CD4-positive, alpha-beta T cell treated with Interleukin-1 beta for 1 hour (primary cell): ENCODE measurements around the gene CABP5.
"Not testable (repeated sequence)": the region's sequence is repeated elsewhere in the genome, so short reads cannot be mapped to it uniquely, and the experiment has no call there.

Experiments used
- DNase-seq, 2 donors: peaks; one replicate each; pipeline ENCODE4 v3.0.0-alpha.2; 2020 to 2022

CABP5 gene

GRCh38 chr19:48043675-48044258 lies at the start of gene CABP5:
TSS of gene CABP5 (minus strand) at chr19:48044079. CDS start at chr19:48043922, 157 bp downstream.
- no peak for DNase-seq

GRCh38 chr19:48091111-48091718 lies 47.3 kb upstream of the CABP5 start:
- DNase-seq: not testable (repeated sequence)

- DNase-seq: no peak
Measured at GRCh38 chr19:48090281-48090802, 46.5 kb upstream of the CABP5 start.

GRCh38 chr19:48088991-48089390 lies 45.1 kb upstream of the CABP5 start:
- not testable (repeated sequence) for DNase-seq

- DNase-seq: no peak
Measured at GRCh38 chr19:48085904-48086864, 42.3 kb upstream of the CABP5 start.

- DNase-seq: no peak
Measured at GRCh38 chr19:48085076-48085475, 41.2 kb upstream of the CABP5 start.

GRCh38 chr19:48081106-48081505 lies 37.2 kb upstream of the CABP5 start:
- DNase-seq: no peak

- DNase-seq: not testable (repeated sequence)
Measured at GRCh38 chr19:48070177-48070769, 26.4 kb upstream of the CABP5 start.

- DNase-seq: no peak
Measured at GRCh38 chr19:48069435-48069834, 25.6 kb upstream of the CABP5 start.

- no peak for DNase-seq
Measured at GRCh38 chr19:48064509-48064908, 20.6 kb upstream of the CABP5 start.

GRCh38 chr19:48061401-48062344 lies 17.8 kb upstream of the CABP5 start:
- no peak for DNase-seq

GRCh38 chr19:48060381-48060780 lies 16.5 kb upstream of the CABP5 start:
- DNase-seq: no peak

GRCh38 chr19:48059331-48059730 lies 15.5 kb upstream of the CABP5 start:
- DNase-seq: no peak

GRCh38 chr19:48053856-48054255 lies 10.0 kb upstream of the CABP5 start:
- DNase-seq: no peak

GRCh38 chr19:48053076-48053475 lies 9.2 kb upstream of the CABP5 start:
- no peak for DNase-seq

- DNase-seq: no peak
Measured at GRCh38 chr19:48051335-48052033, 7.6 kb upstream of the CABP5 start.

- no peak for DNase-seq
Measured at GRCh38 chr19:48044561-48044960, 682 bp upstream of the CABP5 start.

GRCh38 chr19:48041877-48042580 lies 1.9 kb downstream of the CABP5 start:
- no peak for DNase-seq

GRCh38 chr19:48036765-48037164 lies 7.1 kb downstream of the CABP5 start:
- DNase-seq: no peak

- no peak for DNase-seq
Measured at GRCh38 chr19:48033604-48034003, 10.3 kb downstream of the CABP5 start.

GRCh38 chr19:48030073-48030472 lies 13.8 kb downstream of the CABP5 start:
- DNase-seq: no peak
